ENCODE data around the gene TDG. TPM values are rescaled to one million over a fixed set of nuclear protein-coding genes. Genes with fewer than 3 reads are reported as not detected.
A peak's percentile ranks its signal among the peaks of the same experiment; 100 is the strongest.

The TDG gene
- total RNA-seq, 2 experiments from 2014 or later = 39.4 to 55.3 TPM

- Histone ChIP-seq H3K9me3 (ENCODE audit: low read length) (no peaks in the 10 kb centered on the region), H3K4me1 (ENCODE audit: insufficient read depth, low read length, poor library complexity, severe bottlenecking) (peaks cover 12% of the 10 kb centered on the region), H3K9me2 (ENCODE audit: insufficient read depth, low read length) (no peaks in the 10 kb centered on the region), H3K27ac (ENCODE audit: low read depth, low read length, poor library complexity, severe bottlenecking) (peak overlapping the region; percentile 76), H2AFZ (ENCODE audit: low read length) (peak overlapping the region; percentile 87; the same call in 1 of the 2 replicates), H3K4me2 (ENCODE audit: low read length) (peak overlapping the region; percentile 79), H3K79me2 (ENCODE audit: insufficient read depth, low read depth, low read length) (peaks cover 35% of the 10 kb centered on the region), H3K36me3 (ENCODE audit: insufficient read depth, low read length) (peaks cover 19% of the 10 kb centered on the region), H4K20me1 (ENCODE audit: insufficient read depth, low read length) (no peaks in the 10 kb centered on the region), H3K4me3 (ENCODE audit: low read depth, low read length, poor library complexity, severe bottlenecking) (peak overlapping the region; percentile 86)
- intact Hi-C loops (cut with micrococcal nuclease; ENCODE audit: unreplicated experiment) = loop anchor here (1.0 to 5.0 kb wide), 4 partner anchors 7 to 179 kb away; partner anchors contain the start of genes NFYB and TDG
- no peak for TF ChIP-seq EZH2phosphoT487 (IDR thresholded peaks at IDR 0.05; ENCODE audit: borderline replicate concordance, low read depth, low read length)
- TF ChIP-seq CTCF (conservative IDR thresholded peaks at IDR 0.05; ENCODE audit: low read length) = no peak
- DNase-seq (ENCODE audit: low spot score) = no peak
- no TSS peak for BruUV-seq (replicated peaks)
- POLR2A ChIA-PET = interaction anchor here (0.7 to 2.2 kb wide), 2 partner anchors 28 to 40 kb away, joined by 3 to 15 read pairs; partner anchors contain the start of gene HSP90B1
- CTCF ChIA-PET (ENCODE audit: unreplicated experiment) = no interaction called here
Observed at GRCh38 chr12:103957865-103958388, 7.7 kb upstream of the TDG start.

- Histone ChIP-seq H3K9me2 (ENCODE audit: insufficient read depth, low read length) (no peaks in the 10 kb centered on the region), H3K27ac (ENCODE audit: low read depth, low read length, poor library complexity, severe bottlenecking) (no peak overlapping the region), H3K4me1 (ENCODE audit: insufficient read depth, low read length, poor library complexity, severe bottlenecking) (peaks cover 17% of the 10 kb centered on the region), H3K9me3 (ENCODE audit: low read length) (no peaks in the 10 kb centered on the region), H3K4me2 (ENCODE audit: low read length) (no peak overlapping the region; the same call in 1 of the 2 replicates), H3K4me3 (ENCODE audit: low read depth, low read length, poor library complexity, severe bottlenecking) (no peak overlapping the region), H4K20me1 (ENCODE audit: insufficient read depth, low read length) (no peaks in the 10 kb centered on the region), H3K36me3 (ENCODE audit: insufficient read depth, low read length) (peaks cover 15% of the 10 kb centered on the region), H2AFZ (ENCODE audit: low read length) (no peak overlapping the region), H3K79me2 (ENCODE audit: insufficient read depth, low read depth, low read length) (peaks cover 39% of the 10 kb centered on the region)
- no peak for DNase-seq (ENCODE audit: low spot score)
- ChIA-PET POLR2A (no interaction called here), CTCF (ENCODE audit: unreplicated experiment) (no interaction called here)
- intact Hi-C loops (cut with micrococcal nuclease; ENCODE audit: unreplicated experiment) = loop anchor here (5.0 kb wide), 1 partner anchor 179 kb away; the partner anchor contains the start of gene NFYB
- BruUV-seq (replicated peaks) = no TSS peak
- TF ChIP-seq CTCF (conservative IDR thresholded peaks at IDR 0.05; ENCODE audit: low read length) = no peak
Observed at GRCh38 chr12:103958621-103959020, 7.1 kb upstream of the TDG start.

GRCh38 chr12:103960616-103961227 is 5.0 kb upstream of the TDG start:
- Histone ChIP-seq H3K79me2 (ENCODE audit: insufficient read depth, low read depth, low read length) (peaks cover 37% of the 10 kb centered on the region), H3K4me3 (ENCODE audit: low read depth, low read length, poor library complexity, severe bottlenecking) (no peak overlapping the region), H4K20me1 (ENCODE audit: insufficient read depth, low read length) (no peaks in the 10 kb centered on the region), H3K4me2 (ENCODE audit: low read length) (no peak overlapping the region), H3K36me3 (ENCODE audit: insufficient read depth, low read length) (peaks cover 5% of the 10 kb centered on the region; the same call in 1 of the 2 replicates), H3K27ac (ENCODE audit: low read depth, low read length, poor library complexity, severe bottlenecking) (no peak overlapping the region), H3K9me2 (ENCODE audit: insufficient read depth, low read length) (no peaks in the 10 kb centered on the region), H3K9me3 (ENCODE audit: low read length) (no peaks in the 10 kb centered on the region), H3K4me1 (ENCODE audit: insufficient read depth, low read length, poor library complexity, severe bottlenecking) (peaks cover 27% of the 10 kb centered on the region), H2AFZ (ENCODE audit: low read length) (no peak overlapping the region)
- BruUV-seq (replicated peaks) = no TSS peak
- TF ChIP-seq CTCF (conservative IDR thresholded peaks at IDR 0.05; ENCODE audit: low read length) (no peak), EZH2phosphoT487 (IDR thresholded peaks at IDR 0.05; ENCODE audit: borderline replicate concordance, low read depth, low read length) (no peak)
- DNase-seq (ENCODE audit: low spot score) = no peak
- ChIA-PET CTCF (ENCODE audit: unreplicated experiment) (no interaction called here), POLR2A (interaction anchor here (1.1 to 1.4 kb wide), 2 partner anchors 31 to 32 kb away, joined by 3 to 4 read pairs; partner anchors contain the start of gene HSP90B1)
- intact Hi-C loops (cut with micrococcal nuclease; ENCODE audit: unreplicated experiment) = no loop called here

All from OCI-LY7 (cell line).